ENCODE results near the gene WDR46. TPM values are rescaled to one million over a fixed set of nuclear protein-coding genes. Genes with fewer than 3 reads are reported as not detected.
A peak's percentile ranks its signal among the peaks of the same experiment; 100 is the strongest.

WDR46 gene
- total and polyA plus RNA-seq, 9 donors = 25.5 to 58.5 (median 34.8) TPM

- Histone ChIP-seq H3K4me1 (ENCODE audit: insufficient read depth) (peaks cover 8% of the 10 kb centered on the region), H3K27ac (peak overlapping the region; percentile 93 to 96), H3K9me3 (no peaks in the 10 kb centered on the region), H3K36me3 (no peaks in the 10 kb centered on the region), H3K4me3 (peak overlapping the region; percentile 64), H3K27me3 (no peaks in the 10 kb centered on the region)
- 2 to 3% (median 2%) methylated on average over 28 to 29 of the region's 29 CpGs for WGBS, 3 donors
- peak; percentile 66 to 78 (median 71) for DNase-seq
- TF ChIP-seq CTCF (IDR thresholded peaks at IDR 0.05) = no peak
- TF ChIP-seq EP300 (IDR thresholded peaks at IDR 0.05) = no peak
- no peak for TF ChIP-seq POLR2A (IDR thresholded peaks at IDR 0.05)
- intact Hi-C loops (cut with DNase I) = loop anchor here in 2 of 4 donors (10.0 kb wide), 2 partner anchors 102 to 112 kb away; partner anchors contain the start of genes CUTA (in 1 of the 2), PHF1 (in 1 of the 2) and SYNGAP1 (in 1 of the 2)
Measured at GRCh38 chr6:33312361-33313104, 23.5 kb upstream of the WDR46 start.

GRCh38 chr6:33306356-33306755, 17.3 kb upstream of the WDR46 start:
- no peaks in the 10 kb centered on the region for H3K27me3 ChIP-seq
- no peaks in the 10 kb centered on the region for H3K4me1 ChIP-seq (ENCODE audit: insufficient read depth)
- no peak for TF ChIP-seq CTCF (IDR thresholded peaks at IDR 0.05)
- no peak for TF ChIP-seq EP300 (IDR thresholded peaks at IDR 0.05)
- TF ChIP-seq POLR2A (IDR thresholded peaks at IDR 0.05) = no peak
- WGBS, 3 donors = 76 to 84% (median 78%) methylated on average over 4 of the region's 4 CpGs
- no peak for DNase-seq
- H3K36me3 ChIP-seq = no peaks in the 10 kb centered on the region
- H3K9me3 ChIP-seq = no peaks in the 10 kb centered on the region
- intact Hi-C loops (cut with DNase I) = no loop called here
- no peak overlapping the region for H3K27ac ChIP-seq
- H3K4me3 ChIP-seq = no peak overlapping the region

- Histone ChIP-seq H3K36me3 (no peaks in the 10 kb centered on the region), H3K27ac (no peak overlapping the region), H3K4me1 (ENCODE audit: insufficient read depth) (peaks cover 1% of the 10 kb centered on the region), H3K9me3 (no peaks in the 10 kb centered on the region), H3K27me3 (no peaks in the 10 kb centered on the region), H3K4me3 (no peak overlapping the region)
- no peak for DNase-seq
- no peak for TF ChIP-seq POLR2A (IDR thresholded peaks at IDR 0.05)
- no peak for TF ChIP-seq EP300 (IDR thresholded peaks at IDR 0.05)
- no peak for TF ChIP-seq CTCF (IDR thresholded peaks at IDR 0.05)
- 79 to 86% (median 85%) methylated on average over 8 of the region's 8 CpGs for WGBS, 3 donors
- intact Hi-C loops (cut with DNase I) = no loop called here
Measured at GRCh38 chr6:33305052-33305451, 16.0 kb upstream of the WDR46 start.

GRCh38 chr6:33304216-33304615, 15.2 kb upstream of the WDR46 start:
- WGBS, 3 donors = 85 to 86% (median 85%) methylated on average over 16 of the region's 16 CpGs
- TF ChIP-seq EP300 (IDR thresholded peaks at IDR 0.05) = no peak
- no peak for TF ChIP-seq CTCF (IDR thresholded peaks at IDR 0.05)
- TF ChIP-seq POLR2A (IDR thresholded peaks at IDR 0.05) = no peak
- Histone ChIP-seq H3K36me3 (no peaks in the 10 kb centered on the region), H3K9me3 (no peaks in the 10 kb centered on the region), H3K27ac (no peak overlapping the region), H3K27me3 (no peaks in the 10 kb centered on the region), H3K4me1 (ENCODE audit: insufficient read depth) (peaks cover 3% of the 10 kb centered on the region), H3K4me3 (no peak overlapping the region)
- DNase-seq = no peak
- intact Hi-C loops (cut with DNase I) = loop anchor here in 1 of 4 donors (5.0 kb wide), 1 partner anchor 113 kb away; the partner anchor contains the start of gene CUTA

Measured in ovary (tissue), 9 donors.